ENCODE measurements around the gene PCSK9.
"Not testable (repeated sequence)": the region's sequence is repeated elsewhere in the genome, so short reads cannot be mapped to it uniquely, and the experiment has no call there.

PCSK9 gene

GRCh38 chr1:55107101-55107500 lies 67.8 kb downstream of the PCSK9 start:
- Histone ChIP-seq H3K9ac (ENCODE audit: low read length) (no peak overlapping the region), H3K4me1 (ENCODE audit: insufficient read depth, low read length, severe bottlenecking) (no peaks in the 10 kb centered on the region), H3K9me3 (ENCODE audit: low read length) (no peaks in the 10 kb centered on the region), H3K27me3 (ENCODE audit: insufficient read depth, low read length) (no peaks in the 10 kb centered on the region), H3K4me2 (ENCODE audit: low read length) (no peak overlapping the region), H3K36me3 (ENCODE audit: insufficient read depth, low read length) (peaks cover 83% of the 10 kb centered on the region), H3K27ac (ENCODE audit: low read depth, low read length, poor library complexity, severe bottlenecking) (no peak overlapping the region), H3K9me2 (ENCODE audit: low read depth, low read length) (no peaks in the 10 kb centered on the region), H2AFZ (ENCODE audit: low read length) (no peak overlapping the region), H3K79me2 (ENCODE audit: insufficient read depth, low read length) (no peaks in the 10 kb centered on the region), H3F3A (ENCODE audit: insufficient read depth, low read length) (no peaks in the 10 kb centered on the region), H4K20me1 (ENCODE audit: insufficient read depth, low read length) (no peaks in the 10 kb centered on the region), H3K4me3 (ENCODE audit: low read depth, low read length, poor library complexity, severe bottlenecking) (no peak overlapping the region)
- TF ChIP-seq CTCF (IDR thresholded peaks at IDR 0.05; ENCODE audit: low read length) (no peak), EZH2 (IDR thresholded peaks at IDR 0.05; ENCODE audit: borderline replicate concordance, low read length) (no peak)

GRCh38 chr1:55109005-55109404 lies 69.7 kb downstream of the PCSK9 start:
- H2AFZ ChIP-seq (ENCODE audit: low read length); H3F3A ChIP-seq (ENCODE audit: insufficient read depth, low read length); H3K9me2 ChIP-seq (ENCODE audit: low read depth, low read length); H3K27me3 ChIP-seq (ENCODE audit: insufficient read depth, low read length); H3K4me1 ChIP-seq (ENCODE audit: insufficient read depth, low read length, severe bottlenecking); H3K79me2 ChIP-seq (ENCODE audit: insufficient read depth, low read length); H3K9ac ChIP-seq (ENCODE audit: low read length); H3K4me2 ChIP-seq (ENCODE audit: low read length); H3K9me3 ChIP-seq (ENCODE audit: low read length); H4K20me1 ChIP-seq (ENCODE audit: insufficient read depth, low read length); H3K4me3 ChIP-seq (ENCODE audit: low read depth, low read length, poor library complexity, severe bottlenecking); H3K27ac ChIP-seq (ENCODE audit: low read depth, low read length, poor library complexity, severe bottlenecking): not testable (repeated sequence)
- H3K36me3 ChIP-seq (ENCODE audit: insufficient read depth, low read length), result peaks cover 83% of the 10 kb centered on the region

Data from OCI-LY1 (cell line).